Epithelial cell of proximal tubule (primary cell): ENCODE measurements around the gene PDZD7. TPM values are rescaled to one million over a fixed set of nuclear protein-coding genes. Genes with fewer than 3 reads are reported as not detected.
"Not testable (repeated sequence)": the region's sequence is repeated elsewhere in the genome, so short reads cannot be mapped to it uniquely, and the experiment has no call there.

ENCODE experiments used
- DNase-seq: peaks from one replicate; pipeline ENCODE4 v3.0.0-alpha.2; 2011; ENCODE audit warnings: low read depth
- H3K4me3 ChIP-seq: 2 replicates; pipeline ENCODE4 v1.5.1; 2011; ENCODE audit warnings: low read depth, mild to moderate bottlenecking, low read length
- CTCF ChIP-seq: conservative IDR thresholded peaks from 2 replicates; pipeline ENCODE4 v1.5.1; 2012; ENCODE audit warnings: low read depth, mild to moderate bottlenecking, low read length
- total RNA-seq: library from RNA; depleted of rRNA; stranded (reverse); fragments of >200 nt; gene quantifications from 2 replicates; pipeline ENCODE4 v1.2.3, GENCODE V29; 2015

The PDZD7 gene
- total RNA-seq, 1 donor from 2014 or later = 6.6 TPM

GRCh38 chr10:101038484-101038883 is 7.6 kb upstream of the PDZD7 start:
- TF ChIP-seq CTCF = no peak
- no peak for DNase-seq
- H3K4me3 ChIP-seq = no peak overlapping the region

GRCh38 chr10:101036726-101037125 is 5.8 kb upstream of the PDZD7 start:
- DNase-seq = no peak
- TF ChIP-seq CTCF = no peak
- no peak overlapping the region for H3K4me3 ChIP-seq

GRCh38 chr10:101035916-101036702 is 5.2 kb upstream of the PDZD7 start:
- no peak overlapping the region for H3K4me3 ChIP-seq
- no peak for TF ChIP-seq CTCF
- DNase-seq = no peak

- H3K4me3 ChIP-seq = no peak overlapping the region
- no peak for TF ChIP-seq CTCF
- DNase-seq = no peak
Measured at GRCh38 chr10:101035314-101035713, 4.4 kb upstream of the PDZD7 start.

GRCh38 chr10:101034404-101034803 is 3.5 kb upstream of the PDZD7 start:
- DNase-seq, H3K4me3 ChIP-seq: not testable (repeated sequence)

GRCh38 chr10:101033276-101033675 is 2.3 kb upstream of the PDZD7 start:
- TF ChIP-seq CTCF = no peak
- DNase-seq = no peak
- peak overlapping the region; percentile 92 for H3K4me3 ChIP-seq

GRCh38 chr10:101032637-101033224 is 1.8 kb upstream of the PDZD7 start:
- DNase-seq = no peak
- no peak for TF ChIP-seq CTCF
- H3K4me3 ChIP-seq = peak overlapping the region; percentile 92
